ENCODE measurements around the gene KCNK3.
"Not testable (repeated sequence)": the region's sequence is repeated elsewhere in the genome, so short reads cannot be mapped to it uniquely, and the experiment has no call there.

The KCNK3 gene

GRCh38 chr2:26730549-26731344 is 38.2 kb downstream of the KCNK3 start:
- no peak for DNase-seq (ENCODE audit: low read depth)

- no peak for DNase-seq (ENCODE audit: low read depth)
Measured at GRCh38 chr2:26731714-26732113, 39.2 kb downstream of the KCNK3 start.

- DNase-seq (ENCODE audit: low read depth) = no peak
Measured at GRCh38 chr2:26732446-26732845, 39.9 kb downstream of the KCNK3 start.

GRCh38 chr2:26733413-26733812 is 40.9 kb downstream of the KCNK3 start:
- no peak for DNase-seq (ENCODE audit: low read depth)

GRCh38 chr2:26735097-26735496 is 42.6 kb downstream of the KCNK3 start:
- no peak for DNase-seq (ENCODE audit: low read depth)

GRCh38 chr2:26735883-26736588 is 43.5 kb downstream of the KCNK3 start:
- no peak for DNase-seq (ENCODE audit: low read depth)

- DNase-seq (ENCODE audit: low read depth) = no peak
Measured at GRCh38 chr2:26737221-26737620, 44.7 kb downstream of the KCNK3 start.

- DNase-seq (ENCODE audit: low read depth) = no peak
Measured at GRCh38 chr2:26738481-26738880, 46.0 kb downstream of the KCNK3 start.

GRCh38 chr2:26739514-26739913 is 47.0 kb downstream of the KCNK3 start:
- DNase-seq (ENCODE audit: low read depth) = no peak

- DNase-seq (ENCODE audit: low read depth) = no peak
Measured at GRCh38 chr2:26740346-26740745, 47.8 kb downstream of the KCNK3 start.

- DNase-seq (ENCODE audit: low read depth) = no peak
Measured at GRCh38 chr2:26740890-26741302, 48.4 kb downstream of the KCNK3 start.

- DNase-seq (ENCODE audit: low read depth) = no peak
Measured at GRCh38 chr2:26742048-26742770, 49.7 kb downstream of the KCNK3 start.

- DNase-seq (ENCODE audit: low read depth) = no peak
Measured at GRCh38 chr2:26743852-26744251, 51.3 kb downstream of the KCNK3 start.

GRCh38 chr2:26744953-26745352 is 52.4 kb downstream of the KCNK3 start:
- DNase-seq (ENCODE audit: low read depth) = no peak

- DNase-seq (ENCODE audit: low read depth) = peak; percentile 81
Measured at GRCh38 chr2:26745609-26746327, 53.2 kb downstream of the KCNK3 start.

GRCh38 chr2:26746934-26747333 is 54.4 kb downstream of the KCNK3 start:
- no peak for DNase-seq (ENCODE audit: low read depth)

- not testable (repeated sequence) for DNase-seq (ENCODE audit: low read depth)
Measured at GRCh38 chr2:26749787-26750420, 57.4 kb downstream of the KCNK3 start.

GRCh38 chr2:26750467-26750866 is 57.9 kb downstream of the KCNK3 start:
- DNase-seq (ENCODE audit: low read depth) = not testable (repeated sequence)

- no peak for DNase-seq (ENCODE audit: low read depth)
Measured at GRCh38 chr2:26752656-26753055, 60.1 kb downstream of the KCNK3 start.

GRCh38 chr2:26754539-26754938 is 62.0 kb downstream of the KCNK3 start:
- DNase-seq (ENCODE audit: low read depth) = no peak

GRCh38 chr2:26754972-26755670 is 62.6 kb downstream of the KCNK3 start:
- no peak for DNase-seq (ENCODE audit: low read depth)

Data from activated T-cell treated with anti-CD3 and anti-CD28 coated beads for 1 hour (primary cell).